IMR-90 (cell line): ENCODE measurements around the gene NUB1. TPM values are rescaled to one million over a fixed set of nuclear protein-coding genes. Genes with fewer than 3 reads are reported as not detected.

Experiments used
- ATAC-seq: fragments of 200-7000 bp; cut with Tn5 transposase; 2 replicates; pipeline ENCODE4 v1.9.1; 2020; ENCODE audit warnings: low read depth, mild to moderate bottlenecking, moderate library complexity
- BruUV-seq: library from RNA; stranded (reverse); fragments of 400-500 nt; replicated peaks from 2 replicates; lab custom pipeline; 2021; lab: Mats Ljungman, UMichigan
- CTCF ChIA-PET: fragments of 300-600 bp; formaldehyde crosslinking; extraction: SDS; loops from one replicate; lab custom pipeline; 2021; ENCODE audit warnings: antibody characterized with exemption; lab: Yijun Ruan, JAX
- POLR2A ChIA-PET: fragments of 300-600 bp; sonication (Branson Sonifier 250); formaldehyde crosslinking; loops from one replicate; lab custom pipeline; 2022; ENCODE audit warnings: antibody characterized with exemption; ENCODE audit not compliant: unreplicated experiment; lab: Charles Lee
- DNase-seq: peaks from one replicate; pipeline ENCODE4 v3.0.0; 2013
- H2AFZ ChIP-seq: replicated peaks from 2 replicates; pipeline ENCODE3; 2013; ENCODE audit warnings: low read length, mild to moderate bottlenecking; ENCODE audit not compliant: poor library complexity
- H2AK5ac ChIP-seq: 2 replicates; pipeline ENCODE4 v1.6.1; 2013; ENCODE audit warnings: low read depth, low read length, inconsistent platforms
- H2AK9ac ChIP-seq: replicated peaks from 2 replicates; pipeline ENCODE3; 2013; ENCODE audit warnings: mild to moderate bottlenecking, low read depth, low read length, moderate library complexity; ENCODE audit not compliant: poor library complexity
- H2BK120ac ChIP-seq: 2 replicates; pipeline ENCODE4 v1.6.1; 2013; ENCODE audit warnings: low read depth, low read length, inconsistent platforms
- H2BK15ac ChIP-seq: 3 replicates; pipeline ENCODE4 v1.6.1; 2013; ENCODE audit warnings: low read depth, low read length, inconsistent platforms
- H2BK20ac ChIP-seq: 2 replicates; pipeline ENCODE4 v1.6.1; 2013; ENCODE audit warnings: low read depth, mild to moderate bottlenecking, inconsistent platforms, low read length, moderate library complexity
- H2BK5ac ChIP-seq: 2 replicates; pipeline ENCODE4 v1.6.1; 2013; ENCODE audit warnings: mild to moderate bottlenecking, low read depth, low read length, inconsistent platforms; ENCODE audit not compliant: poor library complexity, severe bottlenecking
- H3K14ac ChIP-seq: replicated peaks from 2 replicates; pipeline ENCODE4 v1.6.1; 2013; ENCODE audit warnings: low read depth, low read length, inconsistent platforms
- H3K18ac ChIP-seq: 2 replicates; pipeline ENCODE4 v1.6.1; 2013; ENCODE audit warnings: low read depth, low read length, control low read depth
- H3K23ac ChIP-seq: 2 replicates; pipeline ENCODE4 v1.6.1; 2013; ENCODE audit warnings: low read depth, low read length, inconsistent platforms
- H3K27ac ChIP-seq: 2 replicates; pipeline ENCODE4 v1.5.1; 2013; ENCODE audit warnings: mild to moderate bottlenecking, control low read depth, low read length; ENCODE audit not compliant: insufficient read depth
- H3K27me3 ChIP-seq: 2 replicates; pipeline ENCODE4 v1.6.1; 2013; ENCODE audit warnings: low read length; ENCODE audit not compliant: control insufficient read depth, insufficient read depth
- H3K36me3 ChIP-seq: 2 replicates; pipeline ENCODE4 v1.6.1; 2013; ENCODE audit warnings: low read length, mixed read lengths; ENCODE audit not compliant: control insufficient read depth, insufficient read depth
- H3K4ac ChIP-seq: 2 replicates; pipeline ENCODE4 v1.6.1; 2013; ENCODE audit warnings: low read depth, low read length, inconsistent platforms
- H3K4me1 ChIP-seq: 2 replicates; pipeline ENCODE4 v1.6.1; 2013; ENCODE audit warnings: low read length, mixed read lengths; ENCODE audit not compliant: control insufficient read depth, insufficient read depth
- H3K4me2 ChIP-seq: 2 replicates; pipeline ENCODE4 v1.6.1; 2013; ENCODE audit warnings: low read depth, mild to moderate bottlenecking, control low read depth, low read length, moderate library complexity
- H3K4me3 ChIP-seq: 2 replicates; pipeline ENCODE4 v1.5.1; 2013; ENCODE audit warnings: low read depth, mild to moderate bottlenecking, control low read depth, low read length, moderate library complexity; ENCODE audit not compliant: insufficient read depth
- H3K56ac ChIP-seq: 2 replicates; pipeline ENCODE4 v1.6.1; 2013; ENCODE audit warnings: low read length, inconsistent platforms; ENCODE audit not compliant: insufficient read depth; ENCODE audit errors: extremely low read depth
- H3K79me1 ChIP-seq, 2 experiments: 2 replicates each; pipeline ENCODE4 v1.6.1; 2013; ENCODE audit warnings: low read length in 2 of 2, inconsistent platforms in 1 of 2, low read depth in 1 of 2
- H3K9ac ChIP-seq: 2 replicates; pipeline ENCODE4 v1.6.1; 2013; ENCODE audit warnings: low read depth, low read length, control low read depth
- H3K9me1 ChIP-seq: 2 replicates; pipeline ENCODE4 v1.6.1; 2013; ENCODE audit warnings: low read length, inconsistent platforms; ENCODE audit not compliant: insufficient read depth
- H3K9me3 ChIP-seq: 2 replicates; pipeline ENCODE4 v1.6.1; 2013; ENCODE audit warnings: low read length; ENCODE audit not compliant: control insufficient read depth, insufficient read depth
- H4K20me1 ChIP-seq: 2 replicates; pipeline ENCODE4 v1.6.1; 2013; ENCODE audit warnings: low read length, inconsistent platforms; ENCODE audit not compliant: insufficient read depth
- H4K5ac ChIP-seq: 2 replicates; pipeline ENCODE4 v1.6.1; 2013; ENCODE audit warnings: mild to moderate bottlenecking, low read depth, low read length, control low read depth
- H4K8ac ChIP-seq, 2 experiments: 2 replicates each; pipeline ENCODE4 v1.6.1; 2013; ENCODE audit warnings: low read depth in 2 of 2, low read length in 2 of 2, control low read depth in 1 of 2, inconsistent platforms in 1 of 2
- H4K91ac ChIP-seq: 2 replicates; pipeline ENCODE4 v1.6.1; 2013; ENCODE audit warnings: low read depth, low read length, inconsistent platforms; ENCODE audit not compliant: insufficient read depth
- CEBPB ChIP-seq: IDR thresholded peaks from 2 replicates; pipeline ENCODE4 v1.6.1; 2012; ENCODE audit warnings: low read depth, low read length, improper control_type of control experiment
- CHD1 ChIP-seq: IDR thresholded peaks from 2 replicates; pipeline ENCODE4 v1.6.1; 2012; ENCODE audit warnings: low read depth, low read length, improper control_type of control experiment
- MXI1 ChIP-seq: IDR thresholded peaks from 2 replicates; pipeline ENCODE4 v1.6.1; 2012; ENCODE audit warnings: low read depth, mild to moderate bottlenecking, low read length, moderate library complexity, borderline replicate concordance
- NFE2L2 ChIP-seq: fragments of 150-350 bp; IDR thresholded peaks from 2 replicates; pipeline ENCODE4 v1.6.1; 2016; ENCODE audit warnings: low read depth, mild to moderate bottlenecking, low read length
- RCOR1 ChIP-seq: IDR thresholded peaks from 2 replicates; pipeline ENCODE4 v1.6.1; 2012; ENCODE audit warnings: mild to moderate bottlenecking, low read length, improper control_type of control experiment; ENCODE audit not compliant: insufficient replicate concordance
- WGBS, 2 experiments: methylation state at CpG; one replicate each; pipeline versions ENCODE4 v1.1.5 to v1.1.7; 2013; ENCODE audit warnings: missing lambda C conversion rate in 2 of 2; ENCODE audit not compliant: insufficient read length in 1 of 2; ENCODE audit errors: extremely low coverage in 2 of 2; 5-methylcytosine and 5-hydroxymethylcytosine counted together
- dilution Hi-C: fragments of 300-500 bp; cut with HindIII; formaldehyde crosslinking; loops from one replicate; pipeline ENCODE4 v1.14.3; 2018; ENCODE audit warnings: low sequenced_read_pairs; ENCODE audit not compliant: unreplicated experiment
- in situ Hi-C: fragments of 300-500 bp; cut with MboI; formaldehyde crosslinking; loops from 3 replicates; pipeline ENCODE4 v1.14.3; 2019; ENCODE audit warnings: low sequenced_read_pairs, inconsistent platforms, mixed read lengths
- intact Hi-C: fragments of 100-400 bp; cut with micrococcal nuclease; formaldehyde crosslinking; loops from 2 replicates; pipeline ENCODE4 v1.10.0; 2022
- polyA plus RNA-seq, 3 experiments: library from polyadenylated mRNA; depleted of rRNA; stranded (reverse); fragments of >200 nt; gene quantifications; 2 replicates each; pipeline ENCODE4 v1.2.3, GENCODE V29; 2012; ENCODE audit warnings: low replicate concordance in 1 of 3
- total RNA-seq: library from RNA; depleted of rRNA; stranded (reverse); fragments of >200 nt; gene quantifications from 2 replicates; pipeline ENCODE4 v1.2.3, GENCODE V29; 2012
- TF ChIP-seq, protein P1 (sequence below): fragments of 150-350 bp; IDR thresholded peaks from 2 replicates; pipeline ENCODE4 v1.6.1; 2017; ENCODE audit warnings: mild to moderate bottlenecking, antibody characterized with exemption, low read length, low read depth

The NUB1 gene
- total and polyA plus RNA-seq, 2 of the 4 experiments (the other 2 are of a cell fraction): 20.1 to 29.7 TPM

DNA sequence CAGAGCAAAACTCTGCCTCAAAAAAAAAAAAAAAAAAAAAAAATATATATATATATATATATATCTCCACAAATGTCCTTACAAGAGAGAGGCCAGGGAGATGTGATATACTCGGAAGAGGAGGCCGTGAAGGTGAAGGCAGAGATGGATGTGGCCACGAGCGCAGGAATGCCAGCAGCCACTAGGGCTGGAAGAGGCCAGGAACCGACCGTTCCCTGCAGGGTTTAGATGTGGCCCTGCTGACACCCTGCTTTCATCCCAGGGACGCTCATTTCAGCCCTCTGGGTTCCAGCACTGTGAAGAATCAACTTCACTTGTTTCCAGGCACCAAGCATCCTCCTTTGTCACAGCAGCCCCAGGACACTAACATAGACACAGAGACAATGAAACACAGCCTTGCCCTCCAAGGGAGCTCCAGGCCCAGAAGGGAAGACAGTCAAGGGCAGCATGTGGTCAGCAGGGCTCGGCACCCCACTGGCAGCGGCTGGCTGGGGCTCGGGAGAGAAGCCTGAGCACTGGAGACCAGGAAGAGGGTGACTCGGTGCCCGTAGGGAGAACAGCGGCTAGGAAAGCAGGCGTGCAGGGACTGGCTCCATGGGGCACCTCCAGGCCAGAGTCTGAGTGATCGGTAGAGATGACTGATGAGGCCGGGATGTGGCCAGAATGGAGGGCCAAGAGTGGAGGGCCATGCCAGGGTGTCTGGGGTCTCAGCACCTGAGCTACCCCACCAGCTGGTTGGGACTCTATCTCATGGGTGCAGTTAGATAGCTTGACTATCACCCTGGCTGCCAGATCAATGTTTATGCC, 60.6 kb downstream of the NUB1 start:
- ChIA-PET POLR2A (no interaction called here), CTCF (interaction anchor here (0.6 kb wide), 1 partner anchor 49 kb away, joined by 4 read pairs; no protein-coding TSS in a partner anchor)
- Histone ChIP-seq H3K4ac (no peak overlapping the region), H3K36me3 (no peaks in the 10 kb centered on the region), H3K27me3 (peaks cover 18% of the 10 kb centered on the region), H3K14ac (no peak overlapping the region), H3K23ac (no peak overlapping the region), H3K4me2 (no peak overlapping the region), H4K20me1 (no peaks in the 10 kb centered on the region), H3K9ac (no peak overlapping the region), H2BK15ac (no peak overlapping the region), H4K5ac (no peak overlapping the region), H3K4me1 (peaks cover 5% of the 10 kb centered on the region; the same call in 1 of the 2 replicates), H3K9me3 (no peaks in the 10 kb centered on the region), H2AFZ (no peak overlapping the region), H3K79me1 (no peaks in the 10 kb centered on the region), H2BK5ac (no peak overlapping the region), H2BK120ac (no peak overlapping the region), H4K8ac (no peak overlapping the region), H3K56ac (no peak overlapping the region), H2AK9ac (no peak overlapping the region), H2BK20ac (no peak overlapping the region), H3K27ac (no peak overlapping the region), H3K18ac (no peak overlapping the region), H4K91ac (no peak overlapping the region), H3K4me3 (no peak overlapping the region), H2AK5ac (no peak overlapping the region), H3K9me1 (no peaks in the 10 kb centered on the region)
- DNase-seq (no peak), ATAC-seq (no peak)
- intact Hi-C loops (no loop called here), dilution Hi-C loops (no loop called here), in situ Hi-C loops (no loop called here)
- TF ChIP-seq CEBPB (no peak), MXI1 (no peak), NFE2L2 (no peak), RCOR1 (no peak), CHD1 (no peak)
- TF ChIP-seq, protein P1, sequence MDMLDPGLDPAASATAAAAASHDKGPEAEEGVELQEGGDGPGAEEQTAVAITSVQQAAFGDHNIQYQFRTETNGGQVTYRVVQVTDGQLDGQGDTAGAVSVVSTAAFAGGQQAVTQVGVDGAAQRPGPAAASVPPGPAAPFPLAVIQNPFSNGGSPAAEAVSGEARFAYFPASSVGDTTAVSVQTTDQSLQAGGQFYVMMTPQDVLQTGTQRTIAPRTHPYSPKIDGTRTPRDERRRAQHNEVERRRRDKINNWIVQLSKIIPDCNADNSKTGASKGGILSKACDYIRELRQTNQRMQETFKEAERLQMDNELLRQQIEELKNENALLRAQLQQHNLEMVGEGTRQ: no peak
- 89% methylated on average over 9 of the region's 16 CpGs; no CpG with 5 or more reads in 1 of the 2 experiments for WGBS, 2 experiments
- no TSS peak for BruUV-seq
